B cell (primary cell): ENCODE measurements around the gene PPP2R2C. TPM values are rescaled to one million over a fixed set of nuclear protein-coding genes. Genes with fewer than 3 reads are reported as not detected.

Experiments used
- ATAC-seq: fragments of 200-7000 bp; cut with Tn5 transposase; one replicate; pipeline ENCODE4 v1.10.0; 2021; ENCODE audit warnings: low read depth, mild to moderate bottlenecking, moderate number of reproducible peaks, moderate library complexity
- CTCF ChIA-PET: fragments of 350-600 bp; sonication (Branson Sonifier 250); formaldehyde crosslinking; loops from one replicate; lab custom pipeline; 2021; ENCODE audit warnings: antibody characterized with exemption, inconsistent platforms; lab: Charles Lee
- POLR2A ChIA-PET: fragments of 350-600 bp; sonication (Branson Sonifier 250); formaldehyde crosslinking; loops from one replicate; lab custom pipeline; 2021; ENCODE audit warnings: antibody characterized with exemption; lab: Charles Lee
- DNase-seq: peaks from one replicate; pipeline ENCODE4 v3.0.0; 2013
- H2AFZ ChIP-seq: 2 replicates; pipeline ENCODE4 v1.6.1; 2012; ENCODE audit warnings: mild to moderate bottlenecking, low read depth, low read length; ENCODE audit not compliant: insufficient read depth, poor library complexity, severe bottlenecking
- H3K27ac ChIP-seq, 2 donors: 1 replicate in 1 of 2; 2 replicates in 1 of 2; pipeline ENCODE4 v1.5.1; 2012 to 2013; ENCODE audit warnings: low read length in 2 of 2, mild to moderate bottlenecking in 2 of 2, moderate library complexity in 1 of 2
- H3K27me3 ChIP-seq, 4 experiments: fragments of 200-600 bp in 1 of 4; sonication (generic) in 1 of 4; replicated peaks in 1 of 4; 1 replicate in 2 of 4; 2 replicates in 2 of 4; pipeline versions ENCODE4 v1.6.1 to v1.7.0; 2013 to 2016; ENCODE audit warnings: low read length in 3 of 4, mild to moderate bottlenecking in 2 of 4, mixed read lengths in 1 of 4, moderate library complexity in 1 of 4; ENCODE audit not compliant: insufficient read depth in 4 of 4, control insufficient read depth in 3 of 4; ENCODE audit errors: control extremely low read depth in 1 of 4
- H3K36me3 ChIP-seq, 2 experiments: replicated peaks in 1 of 2; 1 replicate in 1 of 2; 2 replicates in 1 of 2; pipeline versions ENCODE4 v1.6.1 to v1.7.1; 2013; ENCODE audit warnings: low read length in 1 of 2; ENCODE audit not compliant: insufficient read depth in 2 of 2, control insufficient read depth in 1 of 2; ENCODE audit errors: control extremely low read depth in 1 of 2, extremely low read depth in 1 of 2
- H3K4me1 ChIP-seq, 2 donors: fragments of 200-600 bp in 1 of 2; sonication (generic) in 1 of 2; 1 replicate in 1 of 2; 2 replicates in 1 of 2; pipeline versions ENCODE4 v1.5.1 to v1.6.1; 2013 to 2017; ENCODE audit warnings: low read length in 2 of 2; ENCODE audit not compliant: control insufficient read depth in 2 of 2, insufficient read depth in 2 of 2
- H3K4me2 ChIP-seq: replicated peaks from 2 replicates; pipeline ENCODE3; 2012; ENCODE audit warnings: mild to moderate bottlenecking, low read depth, low read length; ENCODE audit not compliant: poor library complexity, severe bottlenecking
- H3K4me3 ChIP-seq, 5 experiments: fragments of 200-600 bp in 1 of 5; sonication (generic) in 1 of 5; 1 replicate in 3 of 5; 2 replicates in 2 of 5; pipeline versions ENCODE4 v1.5.1 to v1.7.0; 2011 to 2016; ENCODE audit warnings: low read length in 4 of 5, mild to moderate bottlenecking in 4 of 5, low read depth in 2 of 5, control low read depth in 1 of 5, moderate library complexity in 1 of 5; ENCODE audit not compliant: insufficient read depth in 1 of 5; ENCODE audit errors: control extremely low read depth in 1 of 5, extremely low read depth in 1 of 5
- H3K79me2 ChIP-seq: fragments of 200-600 bp; sonication (generic); one replicate; pipeline ENCODE4 v1.6.0; 2016; ENCODE audit warnings: low read length; ENCODE audit not compliant: control insufficient read depth, insufficient read depth
- H3K9ac ChIP-seq: fragments of 200-600 bp; sonication (generic); 2 replicates; pipeline ENCODE4 v1.6.1; 2017; ENCODE audit warnings: mild to moderate bottlenecking, low read length, moderate library complexity
- H3K9me3 ChIP-seq, 3 donors: one replicate each; pipeline versions ENCODE4 v1.6.1 to v1.7.1; 2013; ENCODE audit warnings: low read length in 2 of 3; ENCODE audit not compliant: control insufficient read depth in 2 of 3, insufficient read depth in 1 of 3; ENCODE audit errors: control extremely low read depth in 1 of 3
- H4K20me1 ChIP-seq: 2 replicates; pipeline ENCODE4 v1.6.0; 2012; ENCODE audit warnings: mild to moderate bottlenecking, low read length; ENCODE audit not compliant: insufficient read depth, control insufficient read depth, poor library complexity, severe bottlenecking
- H3K27ac Mint-ChIP-seq: one replicate; pipeline ENCODE4 v1.8.0; 2021; ENCODE audit warnings: mixed read lengths
- H3K27me3 Mint-ChIP-seq: one replicate; pipeline ENCODE4 v1.8.0; 2021; ENCODE audit warnings: mixed read lengths
- H3K4me1 Mint-ChIP-seq: one replicate; pipeline ENCODE4 v1.8.0; 2021; ENCODE audit warnings: mixed read lengths
- H3K4me3 Mint-ChIP-seq: one replicate; pipeline ENCODE4 v1.8.0; 2021; ENCODE audit warnings: mixed read lengths
- H3K9me3 Mint-ChIP-seq: one replicate; pipeline ENCODE4 v1.8.0; 2022; ENCODE audit warnings: mixed read lengths; ENCODE audit not compliant: insufficient read depth
- CTCF ChIP-seq: fragments of 200-600 bp; IDR thresholded peaks from one replicate; pipeline ENCODE4 v1.8.0; 2022; ENCODE audit warnings: antibody characterized with exemption, mild to moderate bottlenecking
- EZH2 ChIP-seq: IDR thresholded peaks from 2 replicates; pipeline ENCODE4 v1.6.1; 2012; ENCODE audit warnings: borderline replicate concordance, low read depth, mild to moderate bottlenecking, moderate library complexity, low read length; ENCODE audit not compliant: insufficient read depth, poor library complexity, severe bottlenecking
- WGBS: methylation state at CpG from one replicate; pipeline ENCODE4 v1.1.5; 2013; ENCODE audit warnings: missing lambda C conversion rate; ENCODE audit not compliant: insufficient coverage; 5-methylcytosine and 5-hydroxymethylcytosine counted together
- intact Hi-C: fragments of 100-400 bp; cut with micrococcal nuclease; formaldehyde crosslinking; loops from one replicate; pipeline ENCODE4 v1.10.0; 2022
- polyA plus RNA-seq: library from polyadenylated mRNA; depleted of rRNA; stranded (reverse); fragments of >200 nt; gene quantifications from 2 replicates; pipeline ENCODE4 v1.2.3, GENCODE V29; 2012
- total RNA-seq, 2 donors: library from RNA; stranded (reverse); fragments of 120-200 nt in 1 of 2; gene quantifications; 1 replicate in 1 of 2; 2 replicates in 1 of 2; pipeline versions ENCODE4 v1.2.3 to v1.2.4, GENCODE V29; 2013 to 2022

Gene PPP2R2C
- total and polyA plus RNA-seq, 2 donors (not counting 1 experiment from before 2014, with no cell fraction given) = not detected

DNA sequence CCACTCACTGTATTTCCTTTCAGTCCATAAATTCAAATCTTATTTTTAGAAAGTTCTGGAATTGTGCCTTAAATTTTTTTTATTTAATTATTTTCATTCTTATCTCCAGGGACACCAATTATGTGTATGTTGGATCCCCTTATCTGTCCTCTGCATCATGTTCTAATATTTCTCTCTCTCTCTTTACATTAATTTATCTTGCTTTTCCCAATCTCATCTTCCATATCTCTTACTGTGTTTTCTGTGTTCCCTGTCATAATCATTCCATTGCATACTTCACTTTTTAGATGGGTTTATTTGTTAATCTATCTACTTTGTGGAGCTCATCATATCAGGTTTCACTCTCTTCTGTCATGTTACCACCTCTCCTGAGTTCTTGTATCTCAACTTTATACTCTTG lies 37.4 kb downstream of the PPP2R2C start:
- no peaks in the 10 kb centered on the region for H3K27me3 ChIP-seq
- no peaks in the 10 kb centered on the region for H4K20me1 ChIP-seq
- H3K9ac ChIP-seq = no peak overlapping the region
- ATAC-seq (no peak), DNase-seq (no peak)
- TF ChIP-seq CTCF (no peak), EZH2 (no peak)
- no peak overlapping the region for H3K4me3 Mint-ChIP-seq
- no peaks in the 10 kb centered on the region for H3K4me1 ChIP-seq
- H3K9me3 Mint-ChIP-seq = peaks cover 11% of the 10 kb centered on the region
- H3K4me1 Mint-ChIP-seq = no peaks in the 10 kb centered on the region
- H3K27me3 Mint-ChIP-seq = peaks cover 12% of the 10 kb centered on the region
- POLR2A ChIA-PET = no interaction called here
- no peak overlapping the region for H3K4me2 ChIP-seq
- H3K79me2 ChIP-seq = no peaks in the 10 kb centered on the region
- H3K27ac ChIP-seq = no peak overlapping the region
- intact Hi-C loops = no loop called here
- peaks cover 0 to 12% (median 6%) of the 10 kb centered on the region in 3 donors for H3K9me3 ChIP-seq
- no peak overlapping the region for H2AFZ ChIP-seq
- no peaks in the 10 kb centered on the region for H3K36me3 ChIP-seq
- no peak overlapping the region for H3K27ac Mint-ChIP-seq
- no peak overlapping the region for H3K4me3 ChIP-seq
- CTCF ChIA-PET = no interaction called here

DNA sequence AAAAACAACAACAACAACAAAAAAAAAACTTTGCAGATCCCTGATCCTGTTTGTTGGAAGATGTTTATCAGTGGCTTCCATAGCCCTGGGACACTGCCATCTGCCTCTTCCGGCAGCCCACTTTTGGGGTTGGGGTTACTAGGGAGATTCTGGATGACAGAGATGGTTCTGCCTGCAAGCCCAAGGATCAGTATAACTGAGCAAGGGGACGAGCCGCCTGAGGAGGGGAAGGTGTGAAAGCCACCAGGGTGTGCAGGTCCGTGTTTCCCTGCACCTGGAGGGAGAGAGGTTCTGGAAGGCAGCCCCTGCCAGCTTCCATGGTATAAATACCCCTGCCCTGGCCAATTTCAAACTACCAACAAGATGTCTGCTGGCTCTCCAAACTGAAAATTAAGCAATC lies 41.5 kb downstream of the PPP2R2C start:
- ChIA-PET POLR2A (no interaction called here), CTCF (no interaction called here)
- Histone ChIP-seq H3K9ac (no peak overlapping the region), H3K9me3 (peaks cover 0 to 12% (median 6%) of the 10 kb centered on the region in 3 donors), H3K79me2 (no peaks in the 10 kb centered on the region), H3K36me3 (no peaks in the 10 kb centered on the region), H3K27ac (no peak overlapping the region), H3K4me3 (no peak overlapping the region), H3K4me2 (no peak overlapping the region), H4K20me1 (no peaks in the 10 kb centered on the region), H3K27me3 (no peaks in the 10 kb centered on the region), H3K4me1 (no peaks in the 10 kb centered on the region), H2AFZ (no peak overlapping the region)
- intact Hi-C loops = no loop called here
- 100% methylated on average over 1 of the region's 4 CpGs for WGBS
- no peaks in the 10 kb centered on the region for H3K27me3 Mint-ChIP-seq
- H3K9me3 Mint-ChIP-seq = peaks cover 10% of the 10 kb centered on the region
- DNase-seq (no peak), ATAC-seq (no peak)
- H3K4me1 Mint-ChIP-seq = no peaks in the 10 kb centered on the region
- no peak overlapping the region for H3K27ac Mint-ChIP-seq
- TF ChIP-seq CTCF (no peak), EZH2 (no peak)
- H3K4me3 Mint-ChIP-seq = no peak overlapping the region
